ENCODE measurements around the gene ELK3. TPM values are rescaled to one million over a fixed set of nuclear protein-coding genes. Genes with fewer than 3 reads are reported as not detected.

The ELK3 gene
- total RNA-seq, 3 donors from 2014 or later (not counting 1 experiment from before 2014, with no cell fraction given), result 17.8 to 28.8 (median 20.9) TPM

DNA sequence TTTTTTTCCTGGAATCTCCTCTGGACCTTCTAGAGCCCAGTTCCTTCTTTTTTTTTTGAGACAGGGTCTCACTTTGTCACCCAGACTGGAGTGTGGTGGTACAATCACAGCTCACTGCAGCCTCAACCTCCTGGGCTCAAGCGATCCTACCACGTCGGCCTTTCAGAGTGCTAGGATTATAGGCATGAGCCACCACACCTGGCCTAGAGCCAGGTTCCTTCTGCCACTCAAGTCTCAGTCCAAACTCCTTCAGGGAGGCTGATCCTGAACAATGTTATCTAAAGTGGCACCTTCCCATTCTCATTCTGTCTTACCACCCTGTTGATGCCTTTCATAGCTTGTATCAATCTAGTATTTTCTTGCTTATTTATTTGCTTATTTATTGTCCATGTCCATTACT lies 22.3 kb upstream of the ELK3 start:
- Histone ChIP-seq H3K27me3 (ENCODE audit: control insufficient read depth, insufficient read depth, low read length) (no peaks in the 10 kb centered on the region), H3K9me3 (ENCODE audit: control insufficient read depth, insufficient read depth, low read length) (no peaks in the 10 kb centered on the region), H3K27ac (ENCODE audit: low read length) (no peak overlapping the region), H3K36me3 (ENCODE audit: control insufficient read depth, insufficient read depth, low read length) (no peaks in the 10 kb centered on the region), H3K4me1 (ENCODE audit: control insufficient read depth, insufficient read depth, low read length) (peaks cover under 1% of the 10 kb centered on the region), H3K4me3 (ENCODE audit: low read length) (no peak overlapping the region)
- ATAC-seq (no peak), DNase-seq (no peak)
- intact Hi-C loops (cut with micrococcal nuclease), result no loop called here
- H3K4me1 Mint-ChIP-seq, result peaks cover 0 to 2% of the 10 kb centered on the region in 2 donors
- TF ChIP-seq, protein P1, sequence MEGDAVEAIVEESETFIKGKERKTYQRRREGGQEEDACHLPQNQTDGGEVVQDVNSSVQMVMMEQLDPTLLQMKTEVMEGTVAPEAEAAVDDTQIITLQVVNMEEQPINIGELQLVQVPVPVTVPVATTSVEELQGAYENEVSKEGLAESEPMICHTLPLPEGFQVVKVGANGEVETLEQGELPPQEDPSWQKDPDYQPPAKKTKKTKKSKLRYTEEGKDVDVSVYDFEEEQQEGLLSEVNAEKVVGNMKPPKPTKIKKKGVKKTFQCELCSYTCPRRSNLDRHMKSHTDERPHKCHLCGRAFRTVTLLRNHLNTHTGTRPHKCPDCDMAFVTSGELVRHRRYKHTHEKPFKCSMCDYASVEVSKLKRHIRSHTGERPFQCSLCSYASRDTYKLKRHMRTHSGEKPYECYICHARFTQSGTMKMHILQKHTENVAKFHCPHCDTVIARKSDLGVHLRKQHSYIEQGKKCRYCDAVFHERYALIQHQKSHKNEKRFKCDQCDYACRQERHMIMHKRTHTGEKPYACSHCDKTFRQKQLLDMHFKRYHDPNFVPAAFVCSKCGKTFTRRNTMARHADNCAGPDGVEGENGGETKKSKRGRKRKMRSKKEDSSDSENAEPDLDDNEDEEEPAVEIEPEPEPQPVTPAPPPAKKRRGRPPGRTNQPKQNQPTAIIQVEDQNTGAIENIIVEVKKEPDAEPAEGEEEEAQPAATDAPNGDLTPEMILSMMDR (IDR thresholded peaks at IDR 0.05), result no peak
- peaks cover 20 to 27% of the 10 kb centered on the region in 2 donors for H3K27me3 Mint-ChIP-seq (ENCODE audit: low read depth in 2 of 2)
- no peak overlapping the region for H3K4me3 Mint-ChIP-seq
- H3K27ac Mint-ChIP-seq, result no peak overlapping the region
- no peaks in the 10 kb centered on the region for H3K36me3 Mint-ChIP-seq
- 93% methylated on average over 3 of the region's 3 CpGs for WGBS (ENCODE audit: insufficient coverage)
- H3K9me3 Mint-ChIP-seq, result no peaks in the 10 kb centered on the region

DNA sequence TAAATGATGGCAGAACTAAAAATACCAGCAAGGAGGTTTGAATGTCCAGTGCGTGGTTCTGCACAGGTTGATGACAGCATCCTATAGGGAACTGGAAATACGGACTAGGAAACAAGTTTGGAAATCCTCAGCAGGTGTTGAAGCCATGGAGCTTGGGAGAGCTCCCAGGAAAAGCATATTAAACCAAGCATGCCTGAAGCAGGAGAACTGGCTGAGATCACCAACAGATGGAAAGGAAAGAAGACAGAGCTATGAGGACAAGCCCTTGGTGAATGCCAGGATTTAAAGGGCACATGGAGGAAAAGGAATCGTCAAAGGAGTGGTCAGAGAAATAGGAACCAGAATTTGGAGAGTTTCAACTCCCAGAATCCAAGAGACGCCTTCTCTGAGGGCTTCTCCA lies 21.2 kb upstream of the ELK3 start:
- Histone ChIP-seq H3K36me3 (ENCODE audit: control insufficient read depth, insufficient read depth, low read length) (no peaks in the 10 kb centered on the region), H3K27me3 (ENCODE audit: control insufficient read depth, insufficient read depth, low read length) (no peaks in the 10 kb centered on the region), H3K4me1 (ENCODE audit: control insufficient read depth, insufficient read depth, low read length) (peaks cover 3% of the 10 kb centered on the region), H3K4me3 (ENCODE audit: low read length) (no peak overlapping the region), H3K9me3 (ENCODE audit: control insufficient read depth, insufficient read depth, low read length) (no peaks in the 10 kb centered on the region), H3K27ac (ENCODE audit: low read length) (no peak overlapping the region)
- Mint-ChIP-seq H3K36me3 (no peaks in the 10 kb centered on the region), H3K27ac (no peak overlapping the region), H3K4me1 (peaks cover 0 to 6% of the 10 kb centered on the region in 2 donors), H3K4me3 (no peak overlapping the region), H3K9me3 (no peaks in the 10 kb centered on the region), H3K27me3 (ENCODE audit: low read depth in 2 of 2) (peaks cover 20 to 27% of the 10 kb centered on the region in 2 donors)
- 93% methylated on average over 4 of the region's 4 CpGs for WGBS (ENCODE audit: insufficient coverage)
- ATAC-seq (no peak), DNase-seq (no peak)
- TF ChIP-seq, protein P1 (IDR thresholded peaks at IDR 0.05), result no peak
- intact Hi-C loops (cut with micrococcal nuclease), result no loop called here

DNA sequence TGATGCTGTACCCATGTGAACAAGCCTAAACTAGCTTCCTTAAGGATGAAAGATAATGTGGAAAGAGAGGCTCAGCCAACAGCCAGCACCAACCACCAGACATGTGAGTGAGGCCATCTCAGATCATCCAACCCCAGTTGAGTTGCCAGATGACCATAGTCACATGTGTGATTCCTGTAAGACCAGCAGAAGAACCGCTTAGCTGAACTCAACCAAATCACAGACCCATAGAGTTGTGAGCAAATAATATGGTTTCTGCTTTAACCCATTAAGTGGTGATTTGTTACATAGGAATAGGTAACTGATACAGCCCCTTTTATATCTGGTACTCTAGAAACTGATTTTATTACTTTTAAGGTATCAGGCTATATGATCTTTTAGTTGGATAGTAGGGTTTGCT lies 17.6 kb upstream of the ELK3 start:
- Histone ChIP-seq H3K9me3 (ENCODE audit: control insufficient read depth, insufficient read depth, low read length) (no peaks in the 10 kb centered on the region), H3K36me3 (ENCODE audit: control insufficient read depth, insufficient read depth, low read length) (no peaks in the 10 kb centered on the region), H3K4me1 (ENCODE audit: control insufficient read depth, insufficient read depth, low read length) (peaks cover 3% of the 10 kb centered on the region), H3K27ac (ENCODE audit: low read length) (no peak overlapping the region), H3K27me3 (ENCODE audit: control insufficient read depth, insufficient read depth, low read length) (no peaks in the 10 kb centered on the region), H3K4me3 (ENCODE audit: low read length) (no peak overlapping the region)
- 100% methylated on average over 1 of the region's 1 CpG for WGBS (ENCODE audit: insufficient coverage)
- no peak overlapping the region for H3K27ac Mint-ChIP-seq
- DNase-seq (no peak), ATAC-seq (no peak)
- H3K27me3 Mint-ChIP-seq (ENCODE audit: low read depth in 2 of 2), result peaks cover 16 to 18% of the 10 kb centered on the region in 2 donors
- H3K36me3 Mint-ChIP-seq, result no peaks in the 10 kb centered on the region
- peaks cover 0 to 6% of the 10 kb centered on the region in 2 donors for H3K4me1 Mint-ChIP-seq
- H3K9me3 Mint-ChIP-seq, result no peaks in the 10 kb centered on the region
- intact Hi-C loops (cut with micrococcal nuclease), result no loop called here
- TF ChIP-seq, protein P1 (IDR thresholded peaks at IDR 0.05), result no peak
- no peak overlapping the region for H3K4me3 Mint-ChIP-seq

DNA sequence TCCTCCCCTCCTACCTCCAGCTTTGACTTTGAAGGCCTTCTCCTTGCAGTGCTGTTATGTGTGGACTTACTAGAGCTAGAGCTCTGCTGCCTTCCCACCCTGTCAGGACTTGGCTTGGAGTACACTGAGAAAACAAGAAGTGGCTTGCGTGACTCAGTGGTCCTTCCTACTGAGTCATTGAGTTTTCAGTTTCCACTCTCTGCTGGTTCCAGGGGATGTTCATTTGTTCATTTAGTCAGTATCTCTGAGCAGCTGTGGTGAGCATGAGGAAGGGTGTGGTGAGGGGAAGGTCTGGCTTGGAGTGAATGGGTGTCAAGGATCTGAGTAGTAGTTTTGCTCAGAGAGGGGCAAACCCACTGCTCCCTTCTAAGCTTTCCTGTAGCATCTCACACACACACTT lies 17.2 kb upstream of the ELK3 start:
- H3K9me3 Mint-ChIP-seq, result no peaks in the 10 kb centered on the region
- H3K4me3 Mint-ChIP-seq, result no peak overlapping the region
- H3K9me3 ChIP-seq (ENCODE audit: control insufficient read depth, insufficient read depth, low read length), result no peaks in the 10 kb centered on the region
- DNase-seq, result peak in 1 of 2 donors; percentile 25
- ATAC-seq, result peak; percentile 40 to 57 (median 42)
- H3K4me1 ChIP-seq (ENCODE audit: control insufficient read depth, insufficient read depth, low read length), result peaks cover 3% of the 10 kb centered on the region
- no peak overlapping the region for H3K27ac ChIP-seq (ENCODE audit: low read length)
- 81% methylated on average over 1 of the region's 1 CpG for WGBS (ENCODE audit: insufficient coverage)
- no peak overlapping the region for H3K27ac Mint-ChIP-seq
- TF ChIP-seq, protein P1 (IDR thresholded peaks at IDR 0.05), result no peak
- no peak overlapping the region for H3K4me3 ChIP-seq (ENCODE audit: low read length)
- H3K27me3 ChIP-seq (ENCODE audit: control insufficient read depth, insufficient read depth, low read length), result no peaks in the 10 kb centered on the region
- intact Hi-C loops (cut with micrococcal nuclease), result no loop called here
- H3K27me3 Mint-ChIP-seq (ENCODE audit: low read depth in 2 of 2), result peaks cover 13% of the 10 kb centered on the region in 2 donors
- peaks cover 0 to 6% of the 10 kb centered on the region in 2 donors for H3K4me1 Mint-ChIP-seq
- H3K36me3 Mint-ChIP-seq, result no peaks in the 10 kb centered on the region
- no peaks in the 10 kb centered on the region for H3K36me3 ChIP-seq (ENCODE audit: control insufficient read depth, insufficient read depth, low read length)

Measured in natural killer cell (primary cell).